Keratinocyte (primary cell): ENCODE data around the gene TMCC1.

Experiments used
- EZH2 ChIP-seq: IDR thresholded peaks from one replicate; pipeline ENCODE4 v1.6.1; 2012; ENCODE audit warnings: inconsistent platforms, mild to moderate bottlenecking, low read length, moderate library complexity
- TF ChIP-seq, protein P1 (sequence below), 3 experiments: IDR thresholded peaks in 1 of 3; conservative IDR thresholded peaks in 1 of 3; optimal IDR thresholded peaks in 1 of 3; 2 replicates in 2 of 3; 3 replicates in 1 of 3; pipeline versions ENCODE3 to v1.5.1; 2011; ENCODE audit warnings: low read length in 3 of 3, mild to moderate bottlenecking in 3 of 3, moderate library complexity in 2 of 3, control low read depth in 1 of 3, inconsistent platforms in 1 of 3; ENCODE audit not compliant: insufficient read depth in 2 of 3; ENCODE audit errors: extremely low read depth in 1 of 3

DNA sequence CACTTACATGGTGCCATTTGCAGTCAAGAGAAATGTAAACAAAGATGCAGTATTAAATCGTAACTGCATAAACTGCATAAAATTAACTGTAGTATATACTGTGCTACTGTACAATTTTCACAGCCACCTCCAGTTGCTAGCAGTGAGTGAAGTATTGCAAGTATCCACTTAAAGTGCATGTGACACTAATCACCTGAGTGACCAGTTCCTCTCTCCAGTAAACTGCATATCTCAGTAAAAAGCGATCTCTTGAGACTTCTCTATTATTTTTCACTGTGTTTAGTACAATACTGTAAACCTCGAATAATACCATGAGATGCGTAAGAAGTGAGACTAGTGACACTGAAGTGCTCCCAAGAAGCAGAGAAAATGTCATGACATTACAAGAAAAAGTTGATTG, 175.3 kb downstream of the TMCC1 start:
- TF ChIP-seq, protein P1, sequence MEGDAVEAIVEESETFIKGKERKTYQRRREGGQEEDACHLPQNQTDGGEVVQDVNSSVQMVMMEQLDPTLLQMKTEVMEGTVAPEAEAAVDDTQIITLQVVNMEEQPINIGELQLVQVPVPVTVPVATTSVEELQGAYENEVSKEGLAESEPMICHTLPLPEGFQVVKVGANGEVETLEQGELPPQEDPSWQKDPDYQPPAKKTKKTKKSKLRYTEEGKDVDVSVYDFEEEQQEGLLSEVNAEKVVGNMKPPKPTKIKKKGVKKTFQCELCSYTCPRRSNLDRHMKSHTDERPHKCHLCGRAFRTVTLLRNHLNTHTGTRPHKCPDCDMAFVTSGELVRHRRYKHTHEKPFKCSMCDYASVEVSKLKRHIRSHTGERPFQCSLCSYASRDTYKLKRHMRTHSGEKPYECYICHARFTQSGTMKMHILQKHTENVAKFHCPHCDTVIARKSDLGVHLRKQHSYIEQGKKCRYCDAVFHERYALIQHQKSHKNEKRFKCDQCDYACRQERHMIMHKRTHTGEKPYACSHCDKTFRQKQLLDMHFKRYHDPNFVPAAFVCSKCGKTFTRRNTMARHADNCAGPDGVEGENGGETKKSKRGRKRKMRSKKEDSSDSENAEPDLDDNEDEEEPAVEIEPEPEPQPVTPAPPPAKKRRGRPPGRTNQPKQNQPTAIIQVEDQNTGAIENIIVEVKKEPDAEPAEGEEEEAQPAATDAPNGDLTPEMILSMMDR (optimal IDR thresholded peaks at IDR 0.05 in 1 of 3, IDR thresholded peaks at IDR 0.05 in 1 of 3, conservative IDR thresholded peaks at IDR 0.05 in 1 of 3; ENCODE audit: extremely low read depth in 1 of 3, insufficient read depth in 2 of 3, low read length in 3 of 3): no peak
- no peak for TF ChIP-seq EZH2
